Upper lobe of left lung (tissue), 6 donors: ENCODE measurements around the gene PGS1. TPM values are rescaled to one million over a fixed set of nuclear protein-coding genes. Genes with fewer than 3 reads are reported as not detected.
A peak's percentile ranks its signal among the peaks of the same experiment; 100 is the strongest.

Experiments used
- ATAC-seq, 2 donors: fragments of 200-7000 bp; cut with Tn5 transposase; one replicate each; pipeline ENCODE4 v1.9.1; 2022; ENCODE audit warnings: mild to moderate bottlenecking in 2 of 2, moderate library complexity in 2 of 2; ENCODE audit not compliant: low FRiP score in 2 of 2
- DNase-seq, 2 donors: peaks; one replicate each; pipeline ENCODE4 v3.0.0-alpha.2; 2019 to 2020
- H3K27ac ChIP-seq, 4 donors: fragments of 200-600 bp; sonication (generic); one replicate each; pipeline ENCODE4 v1.5.1; 2016 to 2019
- H3K27me3 ChIP-seq, 4 donors: fragments of 200-600 bp; sonication (generic); one replicate each; pipeline ENCODE4 v1.5.1; 2017 to 2019
- H3K36me3 ChIP-seq, 4 donors: fragments of 200-600 bp; sonication (generic); one replicate each; pipeline ENCODE4 v1.5.1; 2016 to 2019
- H3K4me1 ChIP-seq, 4 donors: fragments of 200-600 bp; sonication (generic); one replicate each; pipeline ENCODE4 v1.5.1; 2018 to 2019
- H3K4me3 ChIP-seq, 4 donors: fragments of 200-600 bp; sonication (generic); one replicate each; pipeline ENCODE4 v1.5.1; 2017 to 2019; ENCODE audit warnings: mild to moderate bottlenecking in 2 of 4, moderate library complexity in 1 of 4
- H3K9me3 ChIP-seq, 4 donors: fragments of 200-600 bp; sonication (generic); one replicate each; pipeline ENCODE4 v1.5.1; 2018 to 2019
- EP300 ChIP-seq, 4 donors: sonication (generic); formaldehyde crosslinking; IDR thresholded peaks; one replicate each; pipeline ENCODE4 v1.5.1; 2017; ENCODE audit warnings: antibody characterized with exemption in 4 of 4, control low read depth in 2 of 4
- POLR2A ChIP-seq, 4 donors: fragments of 450-650 bp; IDR thresholded peaks; one replicate each; pipeline ENCODE4 v1.5.1; 2016 to 2017; ENCODE audit warnings: antibody characterized with exemption in 4 of 4, mild to moderate bottlenecking in 2 of 4
- POLR2AphosphoS5 ChIP-seq, 2 donors: sonication (generic); formaldehyde crosslinking; IDR thresholded peaks; one replicate each; pipeline ENCODE4 v1.5.1; 2017; ENCODE audit warnings: antibody characterized with exemption in 2 of 2
- WGBS, 2 donors: methylation state at CpG; one replicate each; pipeline ENCODE4 v1.1.5; 2017 to 2018; 5-methylcytosine and 5-hydroxymethylcytosine counted together
- total RNA-seq, 6 donors: library from RNA; depleted of rRNA in 4 of 6; stranded (reverse); fragments of >200 nt in 4 of 6; gene quantifications; one replicate each; pipeline versions ENCODE4 v1.1.0 to v1.2.1, GENCODE V29; 2016 to 2021
- TF ChIP-seq, protein P1 (sequence below), 6 experiments: fragments of 450-650 bp in 4 of 6; fragments of 200-600 bp in 2 of 6; sonication (generic) in 2 of 6; IDR thresholded peaks; one replicate each; pipeline ENCODE4 v1.5.1; 2016 to 2019; ENCODE audit warnings: antibody characterized with exemption in 6 of 6
- donor health status: DM: no; HTN: no; CAD: no; lungs with moderate emphysema.
- donor health status: DM: no; HTN: yes; CAD: no; lungs with severe emphysema.

The PGS1 gene
- total RNA-seq, 6 donors from 2014 or later = 79.2 to 348 (median 92.3) TPM

- ATAC-seq (no peak), DNase-seq (no peak)
- Histone ChIP-seq H3K36me3 (peaks cover 20 to 67% (median 50%) of the 10 kb centered on the region in 4 donors), H3K4me3 (no peak overlapping the region), H3K9me3 (no peaks in the 10 kb centered on the region), H3K27me3 (no peaks in the 10 kb centered on the region), H3K27ac (peak overlapping the region; percentile 35 to 75 (median 62)), H3K4me1 (peaks cover 63 to 69% (median 65%) of the 10 kb centered on the region in 4 donors)
- TF ChIP-seq POLR2AphosphoS5 (IDR thresholded peaks at IDR 0.05) = peak in 1 of 2 donors; percentile 35
- TF ChIP-seq, protein P1, sequence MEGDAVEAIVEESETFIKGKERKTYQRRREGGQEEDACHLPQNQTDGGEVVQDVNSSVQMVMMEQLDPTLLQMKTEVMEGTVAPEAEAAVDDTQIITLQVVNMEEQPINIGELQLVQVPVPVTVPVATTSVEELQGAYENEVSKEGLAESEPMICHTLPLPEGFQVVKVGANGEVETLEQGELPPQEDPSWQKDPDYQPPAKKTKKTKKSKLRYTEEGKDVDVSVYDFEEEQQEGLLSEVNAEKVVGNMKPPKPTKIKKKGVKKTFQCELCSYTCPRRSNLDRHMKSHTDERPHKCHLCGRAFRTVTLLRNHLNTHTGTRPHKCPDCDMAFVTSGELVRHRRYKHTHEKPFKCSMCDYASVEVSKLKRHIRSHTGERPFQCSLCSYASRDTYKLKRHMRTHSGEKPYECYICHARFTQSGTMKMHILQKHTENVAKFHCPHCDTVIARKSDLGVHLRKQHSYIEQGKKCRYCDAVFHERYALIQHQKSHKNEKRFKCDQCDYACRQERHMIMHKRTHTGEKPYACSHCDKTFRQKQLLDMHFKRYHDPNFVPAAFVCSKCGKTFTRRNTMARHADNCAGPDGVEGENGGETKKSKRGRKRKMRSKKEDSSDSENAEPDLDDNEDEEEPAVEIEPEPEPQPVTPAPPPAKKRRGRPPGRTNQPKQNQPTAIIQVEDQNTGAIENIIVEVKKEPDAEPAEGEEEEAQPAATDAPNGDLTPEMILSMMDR (IDR thresholded peaks at IDR 0.05) = no peak
- 59 to 72% methylated on average over 2 of the region's 2 CpGs for WGBS, 2 donors
Measured at GRCh38 chr17:78395155-78395554, 16.7 kb downstream of the PGS1 start.

GRCh38 chr17:78396441-78397337 is 18.2 kb downstream of the PGS1 start:
- Histone ChIP-seq H3K4me3 (no peak overlapping the region), H3K27me3 (no peaks in the 10 kb centered on the region), H3K4me1 (peaks cover 50 to 55% (median 53%) of the 10 kb centered on the region in 4 donors), H3K36me3 (peaks cover 25 to 82% (median 59%) of the 10 kb centered on the region in 4 donors), H3K9me3 (no peaks in the 10 kb centered on the region), H3K27ac (peak overlapping the region; percentile 35 to 75 (median 58))
- peak; percentile 35 to 44 for ATAC-seq
- WGBS, 2 donors = 44 to 54% methylated on average over 13 to 14 of the region's 14 CpGs
- peak in 1 of 2 donors; percentile 85 for DNase-seq
- TF ChIP-seq, protein P1 (IDR thresholded peaks at IDR 0.05) = no peak
- TF ChIP-seq POLR2A (IDR thresholded peaks at IDR 0.05) = no peak
- TF ChIP-seq EP300 (IDR thresholded peaks at IDR 0.05) = no peak
- peak; percentile 18 to 67 for TF ChIP-seq POLR2AphosphoS5 (IDR thresholded peaks at IDR 0.05)

- Histone ChIP-seq H3K27ac (peak overlapping the region; percentile 35 to 75 (median 58)), H3K36me3 (peaks cover 29 to 88% (median 67%) of the 10 kb centered on the region in 4 donors), H3K9me3 (no peaks in the 10 kb centered on the region), H3K4me1 (peaks cover 41 to 46% (median 44%) of the 10 kb centered on the region in 4 donors), H3K4me3 (no peak overlapping the region), H3K27me3 (no peaks in the 10 kb centered on the region)
- ATAC-seq (peak in 1 of 2 donors; percentile 47), DNase-seq (no peak)
- 58 to 68% methylated on average over 9 to 12 of the region's 13 CpGs for WGBS, 2 donors
- TF ChIP-seq POLR2A (IDR thresholded peaks at IDR 0.05) (no peak), EP300 (IDR thresholded peaks at IDR 0.05) (no peak), POLR2AphosphoS5 (IDR thresholded peaks at IDR 0.05) (peak in 1 of 2 donors; percentile 31)
- TF ChIP-seq, protein P1 (IDR thresholded peaks at IDR 0.05) = no peak
Measured at GRCh38 chr17:78397681-78398101, 19.2 kb downstream of the PGS1 start.

DNA sequence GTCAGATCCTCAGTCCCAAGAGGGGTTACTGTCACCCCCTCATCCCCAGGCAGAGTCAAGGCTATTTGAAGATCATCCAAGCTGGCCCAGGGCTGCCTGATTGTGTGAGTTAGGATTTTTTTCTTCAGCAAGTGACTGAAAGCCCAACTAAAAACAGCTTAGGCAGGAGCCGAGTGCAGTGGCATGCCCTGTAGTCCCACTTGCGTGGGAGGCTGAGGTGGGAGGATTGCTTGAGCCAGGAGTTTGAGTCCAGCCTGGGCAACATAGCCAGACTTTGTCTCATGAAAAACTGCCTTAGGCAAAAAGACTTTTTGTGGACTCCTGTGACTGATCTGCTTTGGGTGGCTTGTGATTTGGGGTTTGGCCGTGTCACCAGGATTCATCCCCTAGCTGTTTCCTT is 19.9 kb downstream of the PGS1 start:
- WGBS, 2 donors = 92 to 93% methylated on average over 3 of the region's 3 CpGs
- TF ChIP-seq POLR2A (IDR thresholded peaks at IDR 0.05) = no peak
- TF ChIP-seq, protein P1 (IDR thresholded peaks at IDR 0.05) = no peak
- TF ChIP-seq EP300 (IDR thresholded peaks at IDR 0.05) = no peak
- no peak for TF ChIP-seq POLR2AphosphoS5 (IDR thresholded peaks at IDR 0.05)
- Histone ChIP-seq H3K27me3 (no peaks in the 10 kb centered on the region), H3K27ac (peak overlapping the region; percentile 4 to 75 (median 58)), H3K9me3 (no peaks in the 10 kb centered on the region), H3K4me3 (no peak overlapping the region), H3K4me1 (peaks cover 39 to 45% (median 42%) of the 10 kb centered on the region in 4 donors), H3K36me3 (peaks cover 36 to 90% (median 73%) of the 10 kb centered on the region in 4 donors)
- DNase-seq = no peak
- ATAC-seq = no peak
